Measurements from ENCODE around the gene PFKL.

DNA sequence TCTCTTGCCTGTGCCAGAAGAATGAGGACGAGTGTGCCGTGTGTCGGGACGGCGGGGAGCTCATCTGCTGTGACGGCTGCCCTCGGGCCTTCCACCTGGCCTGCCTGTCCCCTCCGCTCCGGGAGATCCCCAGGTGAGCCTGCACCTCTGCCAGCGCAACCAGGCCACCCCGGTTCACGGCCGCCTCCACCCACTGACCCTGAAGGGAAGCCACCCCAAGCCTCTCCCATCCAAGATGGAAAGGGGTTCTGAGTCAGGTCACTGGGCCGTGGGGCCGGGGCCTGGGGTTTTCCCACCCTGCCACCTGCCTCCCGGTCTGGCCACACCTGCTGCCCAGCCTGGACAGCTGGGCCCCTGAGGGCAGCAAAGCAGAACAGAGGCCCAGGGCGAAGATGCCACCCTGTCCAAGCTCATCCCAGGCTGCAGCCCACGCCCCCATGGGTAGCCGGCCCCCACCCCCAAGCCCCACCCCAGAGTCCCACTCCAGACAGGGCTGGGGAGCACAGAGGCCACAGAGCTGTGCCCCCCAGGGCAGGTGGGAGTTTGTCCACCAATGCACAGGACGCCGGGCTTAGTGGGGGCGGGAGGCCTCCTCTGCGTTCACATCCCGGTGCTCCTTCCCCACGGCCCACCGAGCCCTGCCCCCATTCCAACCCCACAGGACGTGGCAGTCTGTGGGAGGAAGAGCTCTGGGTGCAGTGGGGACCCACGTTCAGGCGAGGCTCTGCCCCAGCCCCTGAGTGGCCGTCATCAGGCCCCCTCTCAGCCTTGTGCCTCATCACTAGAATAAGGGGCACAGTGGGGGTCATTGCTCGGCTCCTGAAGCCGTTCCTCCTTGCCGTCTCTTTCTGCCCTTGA is 8.5 kb upstream of the PFKL start:
- TF ChIP-seq, protein P1, sequence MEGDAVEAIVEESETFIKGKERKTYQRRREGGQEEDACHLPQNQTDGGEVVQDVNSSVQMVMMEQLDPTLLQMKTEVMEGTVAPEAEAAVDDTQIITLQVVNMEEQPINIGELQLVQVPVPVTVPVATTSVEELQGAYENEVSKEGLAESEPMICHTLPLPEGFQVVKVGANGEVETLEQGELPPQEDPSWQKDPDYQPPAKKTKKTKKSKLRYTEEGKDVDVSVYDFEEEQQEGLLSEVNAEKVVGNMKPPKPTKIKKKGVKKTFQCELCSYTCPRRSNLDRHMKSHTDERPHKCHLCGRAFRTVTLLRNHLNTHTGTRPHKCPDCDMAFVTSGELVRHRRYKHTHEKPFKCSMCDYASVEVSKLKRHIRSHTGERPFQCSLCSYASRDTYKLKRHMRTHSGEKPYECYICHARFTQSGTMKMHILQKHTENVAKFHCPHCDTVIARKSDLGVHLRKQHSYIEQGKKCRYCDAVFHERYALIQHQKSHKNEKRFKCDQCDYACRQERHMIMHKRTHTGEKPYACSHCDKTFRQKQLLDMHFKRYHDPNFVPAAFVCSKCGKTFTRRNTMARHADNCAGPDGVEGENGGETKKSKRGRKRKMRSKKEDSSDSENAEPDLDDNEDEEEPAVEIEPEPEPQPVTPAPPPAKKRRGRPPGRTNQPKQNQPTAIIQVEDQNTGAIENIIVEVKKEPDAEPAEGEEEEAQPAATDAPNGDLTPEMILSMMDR (IDR thresholded peaks at IDR 0.05 in 4 of 5, conservative IDR thresholded peaks at IDR 0.05 in 1 of 5): no peak
- no peak for TF ChIP-seq POLR2A (IDR thresholded peaks at IDR 0.05)

Data from gastrocnemius medialis (tissue), 4 donors.